Measurements from ENCODE around the gene SMC4. TPM values are rescaled to one million over a fixed set of nuclear protein-coding genes. Genes with fewer than 3 reads are reported as not detected.

The SMC4 gene
- total and polyA plus RNA-seq, 2 donors: 119 to 129 TPM

- Histone ChIP-seq H3K4me1 (ENCODE audit: control insufficient read depth in 2 of 2, insufficient read depth in 2 of 2, low read length in 2 of 2) (peaks cover 5 to 6% of the 10 kb centered on the region in 2 donors), H3K27ac (ENCODE audit: low read depth in 1 of 2, low read length in 1 of 2) (peak overlapping the region in 1 of 2 donors; percentile 69), H3K36me3 (ENCODE audit: control insufficient read depth in 2 of 2, insufficient read depth in 2 of 2, low read length in 1 of 2) (peaks cover 0 to 9% of the 10 kb centered on the region in 2 donors), H3K4me3 (ENCODE audit: low read length in 2 of 2) (peak overlapping the region; percentile 75 to 88), H3K27me3 (ENCODE audit: control insufficient read depth in 2 of 2, insufficient read depth in 1 of 2, low read length in 1 of 2) (no peaks in the 10 kb centered on the region), H3K9me3 (ENCODE audit: control insufficient read depth in 2 of 2, insufficient read depth in 1 of 2, low read length in 1 of 2) (no peaks in the 10 kb centered on the region)
- peak in 6 of 9 donors; percentile 16 to 61 (median 27) for DNase-seq (ENCODE audit: low read depth in 6 of 9, low spot score in 9 of 9)
- WGBS: 2% methylated on average over 16 of the region's 16 CpGs
Observed at GRCh38 chr3:160401291-160402095, 2.0 kb downstream of the SMC4 start.

- Histone ChIP-seq H3K4me3 (ENCODE audit: low read length in 2 of 2) (peak overlapping the region; percentile 75 to 88), H3K27ac (ENCODE audit: low read depth in 1 of 2, low read length in 1 of 2) (peak overlapping the region in 1 of 2 donors; percentile 69), H3K9me3 (ENCODE audit: control insufficient read depth in 2 of 2, insufficient read depth in 1 of 2, low read length in 1 of 2) (no peaks in the 10 kb centered on the region), H3K36me3 (ENCODE audit: control insufficient read depth in 2 of 2, insufficient read depth in 2 of 2, low read length in 1 of 2) (peaks cover 0 to 16% of the 10 kb centered on the region in 2 donors), H3K27me3 (ENCODE audit: control insufficient read depth in 2 of 2, insufficient read depth in 1 of 2, low read length in 1 of 2) (no peaks in the 10 kb centered on the region), H3K4me1 (ENCODE audit: control insufficient read depth in 2 of 2, insufficient read depth in 2 of 2, low read length in 2 of 2) (peaks cover 5 to 6% of the 10 kb centered on the region in 2 donors)
- WGBS: 27% methylated on average over 11 of the region's 11 CpGs
- peak in 1 of 9 donors; percentile 33 for DNase-seq (ENCODE audit: low read depth in 6 of 9, low spot score in 9 of 9)
Observed at GRCh38 chr3:160402221-160403027, 3.0 kb downstream of the SMC4 start.

- H3K4me1 ChIP-seq (ENCODE audit: control insufficient read depth in 2 of 2, insufficient read depth in 2 of 2, low read length in 2 of 2): peaks cover under 1 to 3% of the 10 kb centered on the region in 2 donors
- H3K27ac ChIP-seq (ENCODE audit: low read depth in 1 of 2, low read length in 1 of 2): no peak overlapping the region
- peaks cover 0 to 21% of the 10 kb centered on the region in 2 donors for H3K36me3 ChIP-seq (ENCODE audit: control insufficient read depth in 2 of 2, insufficient read depth in 2 of 2, low read length in 1 of 2)
- 31% methylated on average over 2 of the region's 2 CpGs for WGBS
- H3K9me3 ChIP-seq (ENCODE audit: control insufficient read depth in 2 of 2, insufficient read depth in 1 of 2, low read length in 1 of 2): no peaks in the 10 kb centered on the region
- DNase-seq (ENCODE audit: low read depth in 6 of 9, low spot score in 9 of 9): peak in 1 of 9 donors; percentile 39
- peak overlapping the region; percentile 75 to 88 for H3K4me3 ChIP-seq (ENCODE audit: low read length in 2 of 2)
- H3K27me3 ChIP-seq (ENCODE audit: control insufficient read depth in 2 of 2, insufficient read depth in 1 of 2, low read length in 1 of 2): no peaks in the 10 kb centered on the region
Observed at GRCh38 chr3:160403028-160403545, 3.6 kb downstream of the SMC4 start.

GRCh38 chr3:160403796-160404470 is 4.5 kb downstream of the SMC4 start:
- 26% methylated on average over 7 of the region's 7 CpGs for WGBS
- no peaks in the 10 kb centered on the region for H3K9me3 ChIP-seq (ENCODE audit: control insufficient read depth in 2 of 2, insufficient read depth in 1 of 2, low read length in 1 of 2)
- no peaks in the 10 kb centered on the region for H3K27me3 ChIP-seq (ENCODE audit: control insufficient read depth in 2 of 2, insufficient read depth in 1 of 2, low read length in 1 of 2)
- H3K4me1 ChIP-seq (ENCODE audit: control insufficient read depth in 2 of 2, insufficient read depth in 2 of 2, low read length in 2 of 2): no peaks in the 10 kb centered on the region
- H3K27ac ChIP-seq (ENCODE audit: low read depth in 1 of 2, low read length in 1 of 2): no peak overlapping the region
- peaks cover 0 to 28% of the 10 kb centered on the region in 2 donors for H3K36me3 ChIP-seq (ENCODE audit: control insufficient read depth in 2 of 2, insufficient read depth in 2 of 2, low read length in 1 of 2)
- H3K4me3 ChIP-seq (ENCODE audit: low read length in 2 of 2): peak overlapping the region; percentile 32 to 88
- peak in 1 of 9 donors; percentile 28 for DNase-seq (ENCODE audit: low read depth in 6 of 9, low spot score in 9 of 9)

- no peak overlapping the region for H3K27ac ChIP-seq (ENCODE audit: low read depth in 1 of 2, low read length in 1 of 2)
- peaks cover 18 to 71% of the 10 kb centered on the region in 2 donors for H3K36me3 ChIP-seq (ENCODE audit: control insufficient read depth in 2 of 2, insufficient read depth in 2 of 2, low read length in 1 of 2)
- no peak overlapping the region for H3K4me3 ChIP-seq (ENCODE audit: low read length in 2 of 2)
- no peaks in the 10 kb centered on the region for H3K9me3 ChIP-seq (ENCODE audit: control insufficient read depth in 2 of 2, insufficient read depth in 1 of 2, low read length in 1 of 2)
- 95% methylated on average over 10 of the region's 10 CpGs for WGBS
- no peaks in the 10 kb centered on the region for H3K4me1 ChIP-seq (ENCODE audit: control insufficient read depth in 2 of 2, insufficient read depth in 2 of 2, low read length in 2 of 2)
- no peaks in the 10 kb centered on the region for H3K27me3 ChIP-seq (ENCODE audit: control insufficient read depth in 2 of 2, insufficient read depth in 1 of 2, low read length in 1 of 2)
- DNase-seq (ENCODE audit: low read depth in 6 of 9, low spot score in 9 of 9): no peak
Observed at GRCh38 chr3:160409812-160410610, 10.6 kb downstream of the SMC4 start.

GRCh38 chr3:160412477-160412876 is 13.0 kb downstream of the SMC4 start:
- Histone ChIP-seq H3K9me3 (ENCODE audit: control insufficient read depth in 2 of 2, insufficient read depth in 1 of 2, low read length in 1 of 2) (no peaks in the 10 kb centered on the region), H3K27me3 (ENCODE audit: control insufficient read depth in 2 of 2, insufficient read depth in 1 of 2, low read length in 1 of 2) (no peaks in the 10 kb centered on the region), H3K36me3 (ENCODE audit: control insufficient read depth in 2 of 2, insufficient read depth in 2 of 2, low read length in 1 of 2) (peaks cover 21 to 79% of the 10 kb centered on the region in 2 donors), H3K4me3 (ENCODE audit: low read length in 2 of 2) (no peak overlapping the region), H3K4me1 (ENCODE audit: control insufficient read depth in 2 of 2, insufficient read depth in 2 of 2, low read length in 2 of 2) (no peaks in the 10 kb centered on the region), H3K27ac (ENCODE audit: low read depth in 1 of 2, low read length in 1 of 2) (no peak overlapping the region)
- WGBS: 53% methylated on average over 1 of the region's 1 CpG
- DNase-seq (ENCODE audit: low read depth in 6 of 9, low spot score in 9 of 9): no peak

- peak; percentile 18 to 85 (median 69) for DNase-seq (ENCODE audit: low read depth in 6 of 9, low spot score in 9 of 9)
- Histone ChIP-seq H3K27me3 (ENCODE audit: control insufficient read depth in 2 of 2, insufficient read depth in 1 of 2, low read length in 1 of 2) (no peaks in the 10 kb centered on the region), H3K4me3 (ENCODE audit: low read length in 2 of 2) (no peak overlapping the region), H3K27ac (ENCODE audit: low read depth in 1 of 2, low read length in 1 of 2) (no peak overlapping the region), H3K36me3 (ENCODE audit: control insufficient read depth in 2 of 2, insufficient read depth in 2 of 2, low read length in 1 of 2) (peaks cover 24 to 81% of the 10 kb centered on the region in 2 donors), H3K4me1 (ENCODE audit: control insufficient read depth in 2 of 2, insufficient read depth in 2 of 2, low read length in 2 of 2) (no peaks in the 10 kb centered on the region), H3K9me3 (ENCODE audit: control insufficient read depth in 2 of 2, insufficient read depth in 1 of 2, low read length in 1 of 2) (no peaks in the 10 kb centered on the region)
- 42% methylated on average over 3 of the region's 3 CpGs for WGBS
Observed at GRCh38 chr3:160413613-160414248, 14.3 kb downstream of the SMC4 start.

- Histone ChIP-seq H3K9me3 (ENCODE audit: control insufficient read depth in 2 of 2, insufficient read depth in 1 of 2, low read length in 1 of 2) (no peaks in the 10 kb centered on the region), H3K4me3 (ENCODE audit: low read length in 2 of 2) (no peak overlapping the region), H3K4me1 (ENCODE audit: control insufficient read depth in 2 of 2, insufficient read depth in 2 of 2, low read length in 2 of 2) (no peaks in the 10 kb centered on the region), H3K36me3 (ENCODE audit: control insufficient read depth in 2 of 2, insufficient read depth in 2 of 2, low read length in 1 of 2) (peaks cover 26 to 96% of the 10 kb centered on the region in 2 donors), H3K27ac (ENCODE audit: low read depth in 1 of 2, low read length in 1 of 2) (no peak overlapping the region), H3K27me3 (ENCODE audit: control insufficient read depth in 2 of 2, insufficient read depth in 1 of 2, low read length in 1 of 2) (no peaks in the 10 kb centered on the region)
- DNase-seq (ENCODE audit: low read depth in 6 of 9, low spot score in 9 of 9): no peak
- WGBS: 84% methylated on average over 3 of the region's 3 CpGs
Observed at GRCh38 chr3:160417311-160417710, 17.9 kb downstream of the SMC4 start.
